ENCODE results near the gene FRMPD1. TPM values are rescaled to one million over a fixed set of nuclear protein-coding genes. Genes with fewer than 3 reads are reported as not detected.
A peak's percentile ranks its signal among the peaks of the same experiment; 100 is the strongest.

The FRMPD1 gene
- polyA plus RNA-seq, 6 donors from 2014 or later = not detected

DNA sequence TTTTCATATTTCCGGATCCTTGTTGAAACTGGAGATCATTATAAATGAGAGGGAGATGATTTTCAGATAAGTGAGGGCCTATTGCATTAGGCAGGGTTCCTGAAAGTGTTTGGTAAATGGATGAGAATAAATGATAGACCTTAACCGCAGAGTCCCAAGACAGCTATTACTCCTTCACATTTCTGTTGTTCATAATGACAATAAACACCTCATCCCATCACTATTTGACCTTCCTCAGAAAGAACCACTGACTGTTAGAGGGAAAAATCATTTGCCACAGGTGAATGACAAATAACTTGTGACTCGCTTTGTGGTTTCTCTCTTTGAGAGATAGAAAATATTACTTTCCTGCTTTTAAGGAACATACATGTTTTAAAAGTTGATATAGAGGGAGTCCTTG is 55.5 kb downstream of the FRMPD1 start:
- no peak overlapping the region for H3K4me3 Mint-ChIP-seq
- H3K9me3 Mint-ChIP-seq = no peaks in the 10 kb centered on the region
- no peak overlapping the region for H3K27ac Mint-ChIP-seq
- H3K4me1 Mint-ChIP-seq = peaks cover 0 to 3% (median 0%) of the 10 kb centered on the region in 3 donors
- no peak for ATAC-seq (ENCODE audit: low read depth in 2 of 2)
- no peaks in the 10 kb centered on the region for H3K36me3 Mint-ChIP-seq
- no peak for DNase-seq
- peaks cover 7 to 14% (median 7%) of the 10 kb centered on the region in 3 donors for H3K27me3 Mint-ChIP-seq

DNA sequence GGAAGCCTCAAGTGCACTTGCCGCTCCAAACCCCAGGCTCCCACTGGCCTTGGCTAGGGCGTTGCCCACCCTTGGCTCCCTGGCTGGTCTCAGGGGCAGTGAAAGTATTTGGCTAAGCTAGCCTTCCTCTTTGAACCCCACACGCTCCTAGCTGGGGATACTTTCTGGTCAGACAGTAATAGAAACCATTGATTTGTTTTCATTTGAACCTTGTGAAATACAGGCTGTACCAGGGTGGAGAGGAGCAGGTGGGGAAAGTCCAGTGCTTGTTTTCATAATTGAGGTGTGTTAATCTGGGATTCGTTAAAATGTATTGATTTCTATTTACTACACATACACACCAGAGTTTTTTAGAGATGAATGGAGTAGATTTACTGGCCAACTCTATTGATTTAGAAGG is 57.0 kb downstream of the FRMPD1 start:
- DNase-seq (no peak), ATAC-seq (ENCODE audit: low read depth in 2 of 2) (no peak)
- Mint-ChIP-seq H3K27ac (no peak overlapping the region), H3K27me3 (peaks cover 7 to 14% (median 7%) of the 10 kb centered on the region in 3 donors), H3K36me3 (no peaks in the 10 kb centered on the region), H3K9me3 (no peaks in the 10 kb centered on the region), H3K4me1 (peaks cover 0 to 3% (median 0%) of the 10 kb centered on the region in 3 donors), H3K4me3 (no peak overlapping the region)

DNA sequence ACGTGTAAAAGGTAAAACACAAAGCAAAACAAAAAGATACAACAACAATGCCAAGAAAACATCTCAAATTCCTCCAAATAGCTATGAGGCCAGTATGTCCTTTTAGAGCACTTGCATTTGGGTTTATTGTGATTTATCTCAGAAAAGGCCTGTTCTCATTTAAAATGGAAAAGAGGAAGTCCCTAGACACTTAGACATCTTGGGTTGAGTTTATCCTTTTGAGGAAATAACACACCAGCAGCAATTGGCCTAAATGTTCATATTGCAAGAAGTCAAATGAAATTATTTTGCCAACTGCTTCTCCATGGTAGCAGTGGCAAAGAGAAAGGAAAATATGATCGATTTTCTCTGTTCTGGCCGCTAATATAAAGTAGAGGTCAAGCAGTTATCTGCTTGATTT is 59.3 kb downstream of the FRMPD1 start:
- Mint-ChIP-seq H3K36me3 (no peaks in the 10 kb centered on the region), H3K27me3 (peaks cover 7 to 14% (median 7%) of the 10 kb centered on the region in 3 donors), H3K4me1 (peaks cover 0 to 3% (median 0%) of the 10 kb centered on the region in 3 donors), H3K27ac (no peak overlapping the region), H3K4me3 (no peak overlapping the region), H3K9me3 (no peaks in the 10 kb centered on the region)
- ATAC-seq (ENCODE audit: low read depth in 2 of 2) = no peak
- DNase-seq = no peak

DNA sequence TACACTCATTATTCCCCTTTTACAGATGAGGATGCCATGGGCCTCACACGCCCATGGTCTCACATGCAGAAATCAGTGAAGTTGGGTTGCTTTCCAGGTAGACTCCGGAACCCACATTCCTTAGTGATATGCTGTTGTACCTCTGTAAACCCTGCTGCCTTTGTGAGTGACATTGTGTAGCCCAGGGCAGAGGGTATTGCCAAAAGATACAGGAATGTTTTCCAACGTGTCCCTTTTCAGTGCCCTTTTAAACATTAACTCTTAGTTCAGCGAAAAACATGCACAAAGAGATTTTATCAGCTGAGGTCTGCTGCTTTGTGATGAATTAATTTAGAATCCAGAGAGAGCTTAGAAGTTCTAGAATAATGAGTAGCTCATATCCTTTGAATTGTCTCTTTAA is 64.5 kb downstream of the FRMPD1 start:
- Mint-ChIP-seq H3K9me3 (no peaks in the 10 kb centered on the region), H3K36me3 (no peaks in the 10 kb centered on the region), H3K27ac (no peak overlapping the region), H3K27me3 (peaks cover 0 to 7% (median 0%) of the 10 kb centered on the region in 3 donors), H3K4me3 (no peak overlapping the region), H3K4me1 (no peaks in the 10 kb centered on the region)
- no peak for ATAC-seq (ENCODE audit: low read depth in 2 of 2)
- DNase-seq = no peak

- H3K4me1 Mint-ChIP-seq = no peaks in the 10 kb centered on the region
- H3K4me3 Mint-ChIP-seq = no peak overlapping the region
- ATAC-seq (ENCODE audit: low read depth in 2 of 2) (no peak), DNase-seq (no peak)
- H3K36me3 Mint-ChIP-seq = no peaks in the 10 kb centered on the region
- H3K27me3 Mint-ChIP-seq = peaks cover 0 to 7% (median 0%) of the 10 kb centered on the region in 3 donors
- H3K9me3 Mint-ChIP-seq = no peaks in the 10 kb centered on the region
- no peak overlapping the region for H3K27ac Mint-ChIP-seq
These were observed 65.3 kb downstream of the FRMPD1 start for GRCh38 chr9:37715991-37716505.

DNA sequence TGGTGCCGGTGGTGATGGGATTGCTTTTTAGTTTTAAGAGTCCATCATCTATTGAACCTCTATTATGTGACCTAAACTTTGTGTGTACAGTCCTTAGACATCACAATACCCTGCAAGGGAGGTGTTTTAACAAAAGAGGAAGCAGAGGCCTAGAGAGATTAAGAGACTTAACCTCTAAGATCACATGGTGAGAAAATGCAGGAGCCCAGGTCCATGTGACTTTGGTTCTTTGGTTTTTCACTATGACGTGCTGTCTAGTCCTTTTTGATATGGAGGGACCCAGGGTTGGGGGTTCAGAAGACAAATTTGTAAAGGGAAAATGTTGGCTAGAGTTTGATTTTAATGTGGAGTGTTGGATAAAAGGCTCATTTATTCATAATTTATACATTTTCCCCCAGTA is 68.8 kb downstream of the FRMPD1 start:
- Mint-ChIP-seq H3K27me3 (peaks cover 0 to 7% (median 0%) of the 10 kb centered on the region in 3 donors), H3K4me3 (no peak overlapping the region), H3K4me1 (no peaks in the 10 kb centered on the region), H3K9me3 (no peaks in the 10 kb centered on the region), H3K36me3 (no peaks in the 10 kb centered on the region), H3K27ac (no peak overlapping the region)
- no peak for DNase-seq
- peak in 1 of 2 donors; percentile 45 for ATAC-seq (ENCODE audit: low read depth in 2 of 2)

DNA sequence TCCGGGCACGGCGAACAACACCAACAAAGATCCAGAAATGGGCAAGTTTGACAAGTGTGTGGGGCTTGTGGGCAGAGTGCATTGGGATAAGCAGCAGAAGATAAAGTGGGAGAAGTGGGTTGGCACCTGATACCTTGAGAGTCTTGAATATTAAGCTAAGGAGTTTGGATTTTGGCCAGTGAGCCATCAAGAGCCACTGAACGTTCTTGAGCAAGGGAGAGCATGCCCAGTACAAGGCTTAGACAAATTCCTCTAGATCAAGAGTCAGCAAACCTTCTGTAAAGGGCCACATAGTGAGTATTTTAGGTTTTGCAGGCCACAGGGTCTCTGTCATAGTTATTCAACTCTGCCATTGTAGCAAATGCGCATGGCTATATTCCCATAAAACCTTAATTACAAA is 76.3 kb downstream of the FRMPD1 start:
- Mint-ChIP-seq H3K27me3 (peaks cover 3 to 22% (median 15%) of the 10 kb centered on the region in 3 donors), H3K4me1 (no peaks in the 10 kb centered on the region), H3K4me3 (no peak overlapping the region), H3K9me3 (peaks cover 0 to 1% (median 0%) of the 10 kb centered on the region in 7 donors), H3K27ac (no peak overlapping the region), H3K36me3 (no peaks in the 10 kb centered on the region)
- no peak for DNase-seq
- ATAC-seq (ENCODE audit: low read depth in 2 of 2) = no peak

- H3K27me3 Mint-ChIP-seq = peaks cover 3 to 22% (median 15%) of the 10 kb centered on the region in 3 donors
- ATAC-seq (ENCODE audit: low read depth in 2 of 2) = no peak
- no peaks in the 10 kb centered on the region for H3K36me3 Mint-ChIP-seq
These were observed 78.7 kb downstream of the FRMPD1 start for GRCh38 chr9:37729499-37729898.

DNA sequence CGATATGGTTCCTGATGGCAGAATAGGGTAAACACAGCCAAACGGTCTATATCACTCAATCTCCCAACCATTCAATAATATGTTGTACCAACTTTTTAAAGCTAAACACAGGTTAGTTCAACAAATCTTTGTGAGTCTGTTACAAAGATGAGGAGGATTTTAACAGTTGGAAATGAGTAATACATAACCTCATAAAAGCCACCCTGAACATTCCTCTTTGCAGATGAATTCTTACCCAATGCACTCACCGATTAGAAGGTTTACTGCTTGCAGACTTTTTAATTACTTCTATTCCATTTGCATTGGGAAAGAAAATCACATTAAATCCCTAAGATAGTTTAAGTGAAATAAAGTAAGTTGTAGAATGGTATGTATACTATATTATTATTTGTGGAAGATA is 79.5 kb downstream of the FRMPD1 start:
- Mint-ChIP-seq H3K27ac (no peak overlapping the region), H3K4me1 (no peaks in the 10 kb centered on the region), H3K4me3 (no peak overlapping the region), H3K27me3 (peaks cover 8 to 28% (median 20%) of the 10 kb centered on the region in 3 donors), H3K9me3 (peaks cover 0 to 1% (median 0%) of the 10 kb centered on the region in 7 donors), H3K36me3 (no peaks in the 10 kb centered on the region)
- DNase-seq (no peak), ATAC-seq (ENCODE audit: low read depth in 2 of 2) (no peak)

More at GRCh38 chr9:37729499-37729898, 78.7 kb downstream of the FRMPD1 start:
- no peak overlapping the region for H3K27ac Mint-ChIP-seq
- DNase-seq = no peak
- no peaks in the 10 kb centered on the region for H3K4me1 Mint-ChIP-seq
- H3K4me3 Mint-ChIP-seq = no peak overlapping the region
- H3K9me3 Mint-ChIP-seq = peaks cover 0 to 1% (median 0%) of the 10 kb centered on the region in 7 donors

- H3K27me3 Mint-ChIP-seq = peaks cover 8 to 31% (median 23%) of the 10 kb centered on the region in 3 donors
- H3K27ac Mint-ChIP-seq = no peak overlapping the region
- ATAC-seq (ENCODE audit: low read depth in 2 of 2) (no peak), DNase-seq (no peak)
- no peaks in the 10 kb centered on the region for H3K36me3 Mint-ChIP-seq
- no peak overlapping the region for H3K4me3 Mint-ChIP-seq
- peaks cover 0 to 1% (median 0%) of the 10 kb centered on the region in 7 donors for H3K9me3 Mint-ChIP-seq
- H3K4me1 Mint-ChIP-seq = no peaks in the 10 kb centered on the region
These were observed 80.1 kb downstream of the FRMPD1 start for GRCh38 chr9:37730839-37731238.

DNA sequence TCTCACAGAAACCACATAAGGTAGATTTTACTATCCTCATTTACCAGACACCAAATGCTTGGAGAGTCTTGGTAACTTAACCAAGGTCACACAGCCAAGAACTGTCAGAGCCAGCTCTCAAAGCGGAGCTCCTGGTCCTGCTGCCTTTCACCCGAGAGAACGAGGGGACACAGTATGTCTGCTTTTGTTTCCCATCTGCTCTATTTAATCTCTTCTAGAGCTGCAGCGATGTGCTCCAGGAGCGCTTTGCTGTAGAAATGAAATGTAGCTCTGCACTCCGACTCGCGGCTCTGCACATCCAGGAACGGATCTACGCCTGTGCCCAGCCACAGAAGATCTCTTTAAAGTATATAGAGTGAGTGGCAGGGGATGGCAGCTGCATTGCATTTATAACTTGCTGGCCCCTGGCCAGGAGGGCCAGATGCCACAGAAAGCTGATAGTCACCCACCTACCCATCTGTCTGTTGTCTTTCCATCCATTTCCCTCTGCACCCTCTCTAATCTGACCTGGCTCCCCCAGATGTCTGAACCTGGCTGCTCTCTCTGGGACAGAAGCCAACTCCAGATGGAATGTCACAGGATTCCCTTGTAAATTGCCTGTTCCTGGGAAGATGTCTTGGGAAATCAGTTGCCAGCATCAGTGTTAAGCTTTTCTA is 81.5 kb downstream of the FRMPD1 start:
- peaks cover 5 to 23% (median 23%) of the 10 kb centered on the region in 3 donors for H3K27me3 Mint-ChIP-seq
- DNase-seq (no peak), ATAC-seq (ENCODE audit: low read depth in 2 of 2) (no peak)
- H3K4me3 Mint-ChIP-seq = no peak overlapping the region
- H3K36me3 Mint-ChIP-seq = no peaks in the 10 kb centered on the region
- no peak overlapping the region for H3K27ac Mint-ChIP-seq
- H3K9me3 Mint-ChIP-seq = peaks cover 0 to 1% (median 0%) of the 10 kb centered on the region in 7 donors
- H3K4me1 Mint-ChIP-seq = no peaks in the 10 kb centered on the region

GRCh38 chr9:37732952-37733351 is 82.2 kb downstream of the FRMPD1 start:
- Mint-ChIP-seq H3K4me3 (no peak overlapping the region), H3K27ac (no peak overlapping the region), H3K36me3 (no peaks in the 10 kb centered on the region), H3K27me3 (peaks cover 5 to 18% (median 16%) of the 10 kb centered on the region in 3 donors), H3K9me3 (peaks cover 0 to 1% (median 0%) of the 10 kb centered on the region in 7 donors), H3K4me1 (no peaks in the 10 kb centered on the region)
- ATAC-seq (ENCODE audit: low read depth in 2 of 2) (no peak), DNase-seq (no peak)

DNA sequence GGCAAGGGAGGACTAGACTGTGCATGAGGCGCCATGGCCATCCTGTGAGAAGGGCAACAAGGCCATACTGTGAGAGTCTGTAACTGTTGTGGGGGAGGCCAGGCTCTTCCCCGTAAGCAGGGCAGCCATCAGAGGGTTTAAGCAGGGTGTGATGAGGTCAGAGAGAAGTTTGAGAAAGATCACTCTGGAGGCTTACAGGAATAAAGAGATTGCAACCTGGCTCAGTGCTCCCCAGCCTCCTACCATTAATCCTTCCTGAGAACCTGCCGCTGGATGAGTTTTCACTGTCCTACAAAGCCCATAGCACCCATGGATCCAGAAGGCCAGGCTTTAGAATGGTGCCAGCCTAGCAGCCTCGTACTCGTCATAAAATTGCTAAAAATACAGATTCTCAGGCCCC is 88.5 kb downstream of the FRMPD1 start:
- no peaks in the 10 kb centered on the region for H3K9me3 Mint-ChIP-seq
- no peak for DNase-seq
- peaks cover 9 to 12% (median 9%) of the 10 kb centered on the region in 3 donors for H3K27me3 Mint-ChIP-seq
- no peak overlapping the region for H3K27ac Mint-ChIP-seq
- no peaks in the 10 kb centered on the region for H3K4me1 Mint-ChIP-seq
- ATAC-seq (ENCODE audit: low read depth in 2 of 2) = no peak
- no peaks in the 10 kb centered on the region for H3K36me3 Mint-ChIP-seq
- no peak overlapping the region for H3K4me3 Mint-ChIP-seq

GRCh38 chr9:37740128-37740527 is 89.4 kb downstream of the FRMPD1 start:
- ATAC-seq (ENCODE audit: low read depth in 2 of 2) = no peak
- no peak overlapping the region for H3K27ac Mint-ChIP-seq
- no peak for DNase-seq
- no peaks in the 10 kb centered on the region for H3K9me3 Mint-ChIP-seq
- H3K36me3 Mint-ChIP-seq = no peaks in the 10 kb centered on the region
- peaks cover 4 to 9% (median 6%) of the 10 kb centered on the region in 3 donors for H3K27me3 Mint-ChIP-seq
- no peaks in the 10 kb centered on the region for H3K4me1 Mint-ChIP-seq
- no peak overlapping the region for H3K4me3 Mint-ChIP-seq

Measured in naive B cell (primary cell).